Measurements from ENCODE around the gene SETBP1. TPM values are rescaled to one million over a fixed set of nuclear protein-coding genes. Genes with fewer than 3 reads are reported as not detected.

The SETBP1 gene
- total and polyA plus RNA-seq, 2 of the 13 experiments (the other 11 are each of a cell fraction or from before 2014, with no cell fraction given) = 0.18 to 0.65 TPM

DNA sequence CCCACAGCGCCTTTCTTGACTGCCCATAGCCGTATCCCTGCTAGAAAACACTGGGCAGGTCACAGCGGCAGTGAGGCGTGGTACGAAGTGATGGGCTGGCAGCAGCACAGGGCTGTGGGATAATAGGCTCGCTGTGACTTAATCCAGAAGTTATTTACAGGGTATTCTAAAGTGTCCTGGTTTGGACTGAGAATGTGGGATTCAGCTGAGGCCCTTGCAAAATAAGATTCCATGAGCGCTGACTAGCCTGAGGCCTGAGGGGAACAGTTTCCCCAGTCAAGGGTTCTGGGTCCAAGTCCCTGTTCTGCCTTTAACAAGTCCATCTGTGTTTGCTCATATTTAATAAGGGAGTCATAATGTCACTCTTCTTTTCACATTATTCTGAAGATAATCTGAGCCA lies 34.6 kb downstream of the SETBP1 start (continued):
- TF ChIP-seq, protein P1, sequence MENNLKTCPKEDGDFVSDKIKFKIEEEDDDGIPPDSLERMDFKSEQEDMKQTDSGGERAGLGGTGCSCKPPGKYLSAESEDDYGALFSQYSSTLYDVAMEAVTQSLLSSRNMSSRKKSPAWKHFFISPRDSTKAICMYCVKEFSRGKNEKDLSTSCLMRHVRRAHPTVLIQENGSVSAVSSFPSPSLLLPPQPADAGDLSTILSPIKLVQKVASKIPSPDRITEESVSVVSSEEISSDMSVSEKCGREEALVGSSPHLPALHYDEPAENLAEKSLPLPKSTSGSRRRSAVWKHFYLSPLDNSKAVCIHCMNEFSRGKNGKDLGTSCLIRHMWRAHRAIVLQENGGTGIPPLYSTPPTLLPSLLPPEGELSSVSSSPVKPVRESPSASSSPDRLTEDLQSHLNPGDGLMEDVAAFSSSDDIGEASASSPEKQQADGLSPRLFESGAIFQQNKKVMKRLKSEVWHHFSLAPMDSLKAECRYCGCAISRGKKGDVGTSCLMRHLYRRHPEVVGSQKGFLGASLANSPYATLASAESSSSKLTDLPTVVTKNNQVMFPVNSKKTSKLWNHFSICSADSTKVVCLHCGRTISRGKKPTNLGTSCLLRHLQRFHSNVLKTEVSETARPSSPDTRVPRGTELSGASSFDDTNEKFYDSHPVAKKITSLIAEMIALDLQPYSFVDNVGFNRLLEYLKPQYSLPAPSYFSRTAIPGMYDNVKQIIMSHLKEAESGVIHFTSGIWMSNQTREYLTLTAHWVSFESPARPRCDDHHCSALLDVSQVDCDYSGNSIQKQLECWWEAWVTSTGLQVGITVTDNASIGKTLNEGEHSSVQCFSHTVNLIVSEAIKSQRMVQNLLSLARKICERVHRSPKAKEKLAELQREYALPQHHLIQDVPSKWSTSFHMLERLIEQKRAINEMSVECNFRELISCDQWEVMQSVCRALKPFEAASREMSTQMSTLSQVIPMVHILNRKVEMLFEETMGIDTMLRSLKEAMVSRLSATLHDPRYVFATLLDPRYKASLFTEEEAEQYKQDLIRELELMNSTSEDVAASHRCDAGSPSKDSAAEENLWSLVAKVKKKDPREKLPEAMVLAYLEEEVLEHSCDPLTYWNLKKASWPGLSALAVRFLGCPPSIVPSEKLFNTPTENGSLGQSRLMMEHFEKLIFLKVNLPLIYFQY (CRISPR knock-in tag; IDR thresholded peaks at IDR 0.05; ENCODE audit: borderline replicate concordance) = no peak
- TF ChIP-seq HDAC6 (IDR thresholded peaks at IDR 0.05; ENCODE audit: low read depth, low read length) = no peak
- no peak for TF ChIP-seq AGO1 (IDR thresholded peaks at IDR 0.05; ENCODE audit: low read depth, low read length, poor library complexity, severe bottlenecking)
- no peak for TF ChIP-seq ZNF75D (CRISPR knock-in tag; IDR thresholded peaks at IDR 0.05; ENCODE audit: borderline replicate concordance)
- no peak for TF ChIP-seq SOX5 (CRISPR knock-in tag; IDR thresholded peaks at IDR 0.05; ENCODE audit: borderline replicate concordance)
- TF ChIP-seq MEF2D (CRISPR knock-in tag; IDR thresholded peaks at IDR 0.05) = no peak
- no peak for TF ChIP-seq ZNF484 (CRISPR knock-in tag; IDR thresholded peaks at IDR 0.05; ENCODE audit: borderline replicate concordance, low read depth)
- TF ChIP-seq JARID2 (CRISPR knock-in tag; IDR thresholded peaks at IDR 0.05; ENCODE audit: insufficient replicate concordance) = no peak

DNA sequence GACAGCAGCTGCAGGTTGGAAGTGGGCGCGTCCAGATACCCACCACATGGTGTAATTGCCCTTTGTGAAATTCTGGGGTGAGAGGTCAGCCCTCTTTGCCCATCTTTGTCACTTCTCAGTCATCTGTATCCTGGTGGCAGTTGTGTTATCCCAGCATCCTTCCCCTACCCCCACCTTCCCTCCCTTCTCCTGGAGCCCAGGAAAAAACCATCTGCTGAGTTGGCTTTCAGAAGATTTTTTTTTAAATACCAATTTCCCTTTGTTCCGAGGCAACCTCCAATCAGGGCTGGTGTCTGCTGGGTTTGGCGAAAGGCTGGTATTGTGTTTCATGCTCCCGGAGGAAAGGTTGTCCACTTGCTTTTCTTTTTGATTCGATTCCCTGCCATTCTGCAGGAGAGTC lies 35.2 kb downstream of the SETBP1 start:
- 54% methylated on average over 6 of the region's 6 CpGs for WGBS (ENCODE audit: low lambda C conversion rate)
- H3K27me3 ChIP-seq (ENCODE audit: control insufficient read depth in 1 of 2, insufficient read depth in 2 of 2, low read length in 2 of 2) = no peaks in the 10 kb centered on the region
- no peaks in the 10 kb centered on the region for H3K4me1 ChIP-seq (ENCODE audit: insufficient read depth, low read length)
- in situ Hi-C loops (cut with HindIII; ENCODE audit: extremely low pct_ligation_motif_present, low pct_unique_long_range_greater_than_20kb) = no loop called here
- H3K4me2 ChIP-seq (ENCODE audit: low read depth, low read length) = no peak overlapping the region
- no peak overlapping the region for H3K27ac ChIP-seq (ENCODE audit: extremely low read length, insufficient read depth, low read length)
- ATAC-seq (no peak), FAIRE-seq (no peak), DNase-seq (ENCODE audit: low spot score) (no peak)
- no peak overlapping the region for H3K9ac ChIP-seq (ENCODE audit: insufficient read depth, low read depth, low read length)
- no peak overlapping the region for H3K4me3 ChIP-seq (replicated peaks in 1 of 3; ENCODE audit: insufficient read depth in 1 of 3, low read depth in 2 of 3, low read length in 3 of 3)
- ChIA-PET CTCF (ENCODE audit: low intra/inter-chr PET ratio, low total read pairs) (no interaction called here), POLR2A (no interaction called here)
- BruUV-seq (replicated peaks) = no TSS peak
- H3K9me3 ChIP-seq (ENCODE audit: low read length) = no peaks in the 10 kb centered on the region
- no peaks in the 10 kb centered on the region for H4K20me1 ChIP-seq (ENCODE audit: insufficient read depth, low read length)
- H3K36me3 ChIP-seq (replicated peaks in 1 of 2; ENCODE audit: control insufficient read depth in 1 of 2, insufficient read depth in 2 of 2, low read length in 2 of 2) = no peaks in the 10 kb centered on the region; a peak in 1 of 5 replicates
- intact Hi-C loops (cut with micrococcal nuclease; ENCODE audit: unreplicated experiment) = no loop called here
- H3K79me2 ChIP-seq (ENCODE audit: insufficient read depth, low read length) = no peaks in the 10 kb centered on the region
- no peak overlapping the region for H2AFZ ChIP-seq (ENCODE audit: low read length)
- TF ChIP-seq, protein P2, sequence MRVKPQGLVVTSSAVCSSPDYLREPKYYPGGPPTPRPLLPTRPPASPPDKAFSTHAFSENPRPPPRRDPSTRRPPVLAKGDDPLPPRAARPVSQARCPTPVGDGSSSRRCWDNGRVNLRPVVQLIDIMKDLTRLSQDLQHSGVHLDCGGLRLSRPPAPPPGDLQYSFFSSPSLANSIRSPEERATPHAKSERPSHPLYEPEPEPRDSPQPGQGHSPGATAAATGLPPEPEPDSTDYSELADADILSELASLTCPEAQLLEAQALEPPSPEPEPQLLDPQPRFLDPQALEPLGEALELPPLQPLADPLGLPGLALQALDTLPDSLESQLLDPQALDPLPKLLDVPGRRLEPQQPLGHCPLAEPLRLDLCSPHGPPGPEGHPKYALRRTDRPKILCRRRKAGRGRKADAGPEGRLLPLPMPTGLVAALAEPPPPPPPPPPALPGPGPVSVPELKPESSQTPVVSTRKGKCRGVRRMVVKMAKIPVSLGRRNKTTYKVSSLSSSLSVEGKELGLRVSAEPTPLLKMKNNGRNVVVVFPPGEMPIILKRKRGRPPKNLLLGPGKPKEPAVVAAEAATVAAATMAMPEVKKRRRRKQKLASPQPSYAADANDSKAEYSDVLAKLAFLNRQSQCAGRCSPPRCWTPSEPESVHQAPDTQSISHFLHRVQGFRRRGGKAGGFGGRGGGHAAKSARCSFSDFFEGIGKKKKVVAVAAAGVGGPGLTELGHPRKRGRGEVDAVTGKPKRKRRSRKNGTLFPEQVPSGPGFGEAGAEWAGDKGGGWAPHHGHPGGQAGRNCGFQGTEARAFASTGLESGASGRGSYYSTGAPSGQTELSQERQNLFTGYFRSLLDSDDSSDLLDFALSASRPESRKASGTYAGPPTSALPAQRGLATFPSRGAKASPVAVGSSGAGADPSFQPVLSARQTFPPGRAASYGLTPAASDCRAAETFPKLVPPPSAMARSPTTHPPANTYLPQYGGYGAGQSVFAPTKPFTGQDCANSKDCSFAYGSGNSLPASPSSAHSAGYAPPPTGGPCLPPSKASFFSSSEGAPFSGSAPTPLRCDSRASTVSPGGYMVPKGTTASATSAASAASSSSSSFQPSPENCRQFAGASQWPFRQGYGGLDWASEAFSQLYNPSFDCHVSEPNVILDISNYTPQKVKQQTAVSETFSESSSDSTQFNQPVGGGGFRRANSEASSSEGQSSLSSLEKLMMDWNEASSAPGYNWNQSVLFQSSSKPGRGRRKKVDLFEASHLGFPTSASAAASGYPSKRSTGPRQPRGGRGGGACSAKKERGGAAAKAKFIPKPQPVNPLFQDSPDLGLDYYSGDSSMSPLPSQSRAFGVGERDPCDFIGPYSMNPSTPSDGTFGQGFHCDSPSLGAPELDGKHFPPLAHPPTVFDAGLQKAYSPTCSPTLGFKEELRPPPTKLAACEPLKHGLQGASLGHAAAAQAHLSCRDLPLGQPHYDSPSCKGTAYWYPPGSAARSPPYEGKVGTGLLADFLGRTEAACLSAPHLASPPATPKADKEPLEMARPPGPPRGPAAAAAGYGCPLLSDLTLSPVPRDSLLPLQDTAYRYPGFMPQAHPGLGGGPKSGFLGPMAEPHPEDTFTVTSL (CRISPR knock-in tag; IDR thresholded peaks at IDR 0.05; ENCODE audit: borderline replicate concordance) = no peak
- no peak for TF ChIP-seq CHCHD3 (CRISPR knock-in tag; IDR thresholded peaks at IDR 0.05)
- TF ChIP-seq ZNF446 (CRISPR knock-in tag; IDR thresholded peaks at IDR 0.05) = no peak
- TF ChIP-seq ZNF839 (CRISPR knock-in tag; IDR thresholded peaks at IDR 0.05; ENCODE audit: borderline replicate concordance) = no peak
- no peak for TF ChIP-seq ZSCAN12 (CRISPR knock-in tag; IDR thresholded peaks at IDR 0.05)
